ENCODE results near the gene ZBTB16. TPM values are rescaled to one million over a fixed set of nuclear protein-coding genes. Genes with fewer than 3 reads are reported as not detected.

ZBTB16 gene
- total and polyA plus RNA-seq, 2 experiments from 2014 or later, result 0.29 to 1.4 TPM

- no peaks in the 10 kb centered on the region for H4K20me1 ChIP-seq (replicated peaks; ENCODE audit: insufficient read depth)
- H3K4me2 ChIP-seq, result no peak overlapping the region
- no peak overlapping the region for H2AFZ ChIP-seq
- TF ChIP-seq STAT1 (IDR thresholded peaks at IDR 0.05; ENCODE audit: unreplicated experiment) (no peak), ZNF331 (CRISPR knock-in tag; IDR thresholded peaks at IDR 0.05; ENCODE audit: low read depth) (no peak), EZH2phosphoT487 (IDR thresholded peaks at IDR 0.05; ENCODE audit: unreplicated experiment) (no peak)
- H3K9me2 ChIP-seq (ENCODE audit: insufficient read depth), result peaks cover 6% of the 10 kb centered on the region; the same call in 1 of the 2 replicates
- DNase-seq (ENCODE audit: low spot score) (no peak), ATAC-seq (no peak)
- peaks cover 10% of the 10 kb centered on the region for H3K27me3 Mint-ChIP-seq (ENCODE audit: insufficient read depth, low read depth, poor library complexity)
- H3K27me3 ChIP-seq (ENCODE audit: insufficient read depth), result no peaks in the 10 kb centered on the region
- no peaks in the 10 kb centered on the region for H3F3A ChIP-seq (replicated peaks; ENCODE audit: low read depth)
- H3K9me3 Mint-ChIP-seq, result no peaks in the 10 kb centered on the region; the same call in 2 of the 3 replicates
- H3K36me3 Mint-ChIP-seq (ENCODE audit: low read depth), result no peaks in the 10 kb centered on the region
- no peaks in the 10 kb centered on the region for H3K36me3 ChIP-seq (ENCODE audit: insufficient read depth)
- peaks cover 5% of the 10 kb centered on the region; the same call in 1 of the 2 replicates for H3K4me1 ChIP-seq (ENCODE audit: insufficient read depth)
- no peak overlapping the region for H3K27ac Mint-ChIP-seq
- H3K79me2 ChIP-seq (replicated peaks; ENCODE audit: insufficient read depth), result no peaks in the 10 kb centered on the region
- H3K4me1 Mint-ChIP-seq, result peaks cover 13% of the 10 kb centered on the region; the same call in 2 of the 3 replicates
- no peak overlapping the region for H3K27ac ChIP-seq (ENCODE audit: low read depth)
- no peak overlapping the region for H3K4me3 ChIP-seq
- no peak overlapping the region for H3K4me3 Mint-ChIP-seq
Measured at GRCh38 chr11:114031246-114031966, 28.1 kb upstream of the ZBTB16 start.

DNA sequence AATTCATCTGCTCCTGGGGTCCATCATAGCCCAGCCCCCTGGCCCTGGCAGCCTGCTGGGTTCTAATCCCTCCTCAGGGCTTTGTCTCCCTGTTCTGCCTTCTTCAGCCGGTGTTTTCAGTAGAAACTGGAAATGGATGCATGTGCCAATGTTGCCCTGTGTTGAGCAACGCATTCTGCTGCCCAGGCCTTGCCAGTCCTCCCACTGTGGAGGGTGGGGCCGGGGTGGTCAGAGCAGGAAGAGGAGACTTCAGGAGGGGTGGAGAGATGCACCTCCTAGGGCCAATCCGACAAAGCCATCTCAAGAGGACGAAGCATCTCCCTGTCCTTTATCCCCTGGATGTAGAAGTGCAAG is 27.6 kb upstream of the ZBTB16 start:
- H2AFZ ChIP-seq, result no peak overlapping the region
- TF ChIP-seq, protein P1, sequence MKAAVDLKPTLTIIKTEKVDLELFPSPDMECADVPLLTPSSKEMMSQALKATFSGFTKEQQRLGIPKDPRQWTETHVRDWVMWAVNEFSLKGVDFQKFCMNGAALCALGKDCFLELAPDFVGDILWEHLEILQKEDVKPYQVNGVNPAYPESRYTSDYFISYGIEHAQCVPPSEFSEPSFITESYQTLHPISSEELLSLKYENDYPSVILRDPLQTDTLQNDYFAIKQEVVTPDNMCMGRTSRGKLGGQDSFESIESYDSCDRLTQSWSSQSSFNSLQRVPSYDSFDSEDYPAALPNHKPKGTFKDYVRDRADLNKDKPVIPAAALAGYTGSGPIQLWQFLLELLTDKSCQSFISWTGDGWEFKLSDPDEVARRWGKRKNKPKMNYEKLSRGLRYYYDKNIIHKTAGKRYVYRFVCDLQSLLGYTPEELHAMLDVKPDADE (IDR thresholded peaks at IDR 0.05), result no peak
- TF ChIP-seq ZNF462 (CRISPR knock-in tag; IDR thresholded peaks at IDR 0.05) (no peak), ZNF331 (CRISPR knock-in tag; IDR thresholded peaks at IDR 0.05; ENCODE audit: low read depth) (no peak), ZNF114 (CRISPR knock-in tag; IDR thresholded peaks at IDR 0.05) (no peak), JUNB (IDR thresholded peaks at IDR 0.05; ENCODE audit: unreplicated experiment) (no peak), POLR2AphosphoS5 (IDR thresholded peaks at IDR 0.05; ENCODE audit: low read depth) (no peak), EZH2phosphoT487 (IDR thresholded peaks at IDR 0.05; ENCODE audit: unreplicated experiment) (no peak), CTCF (conservative IDR thresholded peaks at IDR 0.05; ENCODE audit: low read depth in 2 of 2) (no peak)
- H3F3A ChIP-seq (replicated peaks; ENCODE audit: low read depth), result 0 out of 2 replicates have a peak, but pooled peaks cover 2% of the 10 kb centered on the region
- peaks cover 6% of the 10 kb centered on the region; the same call in 1 of the 2 replicates for H3K9me2 ChIP-seq (ENCODE audit: insufficient read depth)
- Mint-ChIP-seq H3K27me3 (ENCODE audit: insufficient read depth, low read depth, poor library complexity) (peaks cover 10% of the 10 kb centered on the region), H3K4me3 (no peak overlapping the region), H3K27ac (no peak overlapping the region), H3K4me1 (peaks cover 7% of the 10 kb centered on the region; the same call in 2 of the 3 replicates), H3K36me3 (ENCODE audit: low read depth) (no peaks in the 10 kb centered on the region), H3K9me3 (no peaks in the 10 kb centered on the region; the same call in 2 of the 3 replicates)
- no peaks in the 10 kb centered on the region for H4K20me1 ChIP-seq (replicated peaks; ENCODE audit: insufficient read depth)
- no peaks in the 10 kb centered on the region for H3K36me3 ChIP-seq (ENCODE audit: insufficient read depth)
- H3K4me2 ChIP-seq, result no peak overlapping the region
- H3K4me1 ChIP-seq (ENCODE audit: insufficient read depth), result peaks cover 8% of the 10 kb centered on the region; the same call in 1 of the 2 replicates
- H3K27ac ChIP-seq (ENCODE audit: low read depth), result no peak overlapping the region
- H3K79me2 ChIP-seq (replicated peaks; ENCODE audit: insufficient read depth), result no peaks in the 10 kb centered on the region
- no peak overlapping the region for H3K4me3 ChIP-seq
- H3K27me3 ChIP-seq (ENCODE audit: insufficient read depth), result no peaks in the 10 kb centered on the region
- no peak for DNase-seq (ENCODE audit: low spot score)
- no peak for ATAC-seq

Data from GM23338 (cell line).